ENCODE data around the gene FRMD4A. TPM values are rescaled to one million over a fixed set of nuclear protein-coding genes. Genes with fewer than 3 reads are reported as not detected.
"Not testable (repeated sequence)": the region's sequence is repeated elsewhere in the genome, so short reads cannot be mapped to it uniquely, and the experiment has no call there.

The FRMD4A gene
- total and polyA plus RNA-seq, 7 donors: 2.9 to 9.1 (median 6.2) TPM

DNA sequence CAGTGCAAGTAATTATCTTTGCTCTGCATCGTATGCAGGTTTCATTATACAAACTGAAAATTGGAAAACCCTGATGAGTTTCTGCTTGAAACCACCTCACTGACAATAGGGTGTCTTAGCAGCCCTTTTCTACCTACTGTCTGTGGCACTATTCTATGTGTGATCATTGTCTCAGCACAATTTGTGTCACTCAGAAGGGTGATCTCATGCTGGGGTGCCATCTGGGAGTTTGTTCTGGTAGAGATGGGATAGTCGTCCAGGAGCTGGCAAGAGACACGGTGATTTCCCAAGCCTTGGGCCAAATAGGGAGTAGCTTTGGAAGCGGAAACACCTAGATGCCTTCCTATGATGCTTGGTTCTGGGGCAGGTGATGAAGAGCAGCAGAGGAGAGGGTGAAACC, 186.3 kb downstream of the FRMD4A start:
- H3K4me1 ChIP-seq: no peaks in the 10 kb centered on the region
- no peak for ATAC-seq
- intact Hi-C loops (cut with DNase I): no loop called here
- no peaks in the 10 kb centered on the region for H3K36me3 ChIP-seq (ENCODE audit: insufficient read depth in 1 of 2, low read depth in 1 of 2)
- WGBS, 3 donors: 39 to 58% (median 48%) methylated on average over 4 of the region's 4 CpGs
- TF ChIP-seq, protein P1, sequence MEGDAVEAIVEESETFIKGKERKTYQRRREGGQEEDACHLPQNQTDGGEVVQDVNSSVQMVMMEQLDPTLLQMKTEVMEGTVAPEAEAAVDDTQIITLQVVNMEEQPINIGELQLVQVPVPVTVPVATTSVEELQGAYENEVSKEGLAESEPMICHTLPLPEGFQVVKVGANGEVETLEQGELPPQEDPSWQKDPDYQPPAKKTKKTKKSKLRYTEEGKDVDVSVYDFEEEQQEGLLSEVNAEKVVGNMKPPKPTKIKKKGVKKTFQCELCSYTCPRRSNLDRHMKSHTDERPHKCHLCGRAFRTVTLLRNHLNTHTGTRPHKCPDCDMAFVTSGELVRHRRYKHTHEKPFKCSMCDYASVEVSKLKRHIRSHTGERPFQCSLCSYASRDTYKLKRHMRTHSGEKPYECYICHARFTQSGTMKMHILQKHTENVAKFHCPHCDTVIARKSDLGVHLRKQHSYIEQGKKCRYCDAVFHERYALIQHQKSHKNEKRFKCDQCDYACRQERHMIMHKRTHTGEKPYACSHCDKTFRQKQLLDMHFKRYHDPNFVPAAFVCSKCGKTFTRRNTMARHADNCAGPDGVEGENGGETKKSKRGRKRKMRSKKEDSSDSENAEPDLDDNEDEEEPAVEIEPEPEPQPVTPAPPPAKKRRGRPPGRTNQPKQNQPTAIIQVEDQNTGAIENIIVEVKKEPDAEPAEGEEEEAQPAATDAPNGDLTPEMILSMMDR (IDR thresholded peaks at IDR 0.05): no peak
- H3K9me3 ChIP-seq: no peaks in the 10 kb centered on the region
- DNase-seq: no peak
- no peak overlapping the region for H3K4me3 ChIP-seq
- peaks cover 0 to 1% (median 0%) of the 10 kb centered on the region in 3 donors for H3K27me3 ChIP-seq (ENCODE audit: insufficient read depth in 3 of 3, low read length in 2 of 3)
- H3K27ac ChIP-seq: no peak overlapping the region

DNA sequence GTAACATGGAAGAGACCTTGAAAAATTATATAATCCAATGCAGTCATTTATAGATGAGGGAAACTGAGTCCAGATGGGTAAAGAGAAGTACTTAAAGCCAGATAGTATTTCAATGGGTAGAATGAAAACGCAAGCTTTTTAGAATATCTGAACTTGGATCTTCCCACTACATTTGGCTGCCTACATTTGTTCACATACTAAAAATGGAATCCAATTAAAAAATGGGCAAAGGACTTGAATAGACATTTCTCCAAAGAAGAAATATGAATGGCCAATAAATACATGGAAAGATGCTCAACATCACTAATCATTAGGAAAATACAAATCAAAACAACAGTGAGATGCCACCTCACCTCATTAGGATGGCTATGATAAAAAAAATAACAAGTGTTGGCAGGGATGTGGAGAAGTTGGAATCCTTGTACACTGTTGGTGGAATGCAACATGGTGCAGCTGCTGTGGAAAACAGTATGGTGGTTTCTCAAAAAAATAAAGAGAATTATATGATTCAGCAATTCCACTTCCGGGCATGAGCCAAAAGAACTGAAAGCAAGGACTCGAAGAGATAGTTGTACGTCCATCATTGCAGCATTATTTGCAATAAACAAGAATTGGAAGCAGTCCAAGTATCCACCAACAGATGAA, 188.0 kb downstream of the FRMD4A start:
- ATAC-seq (no peak), DNase-seq (no peak)
- Histone ChIP-seq H3K4me3 (no peak overlapping the region), H3K4me1 (no peaks in the 10 kb centered on the region), H3K27ac (no peak overlapping the region), H3K9me3 (no peaks in the 10 kb centered on the region), H3K36me3 (ENCODE audit: insufficient read depth in 1 of 2, low read depth in 1 of 2) (no peaks in the 10 kb centered on the region), H3K27me3 (ENCODE audit: insufficient read depth in 3 of 3, low read length in 2 of 3) (peaks cover 0 to 1% (median 0%) of the 10 kb centered on the region in 3 donors)
- intact Hi-C loops (cut with DNase I): no loop called here
- TF ChIP-seq, protein P1 (IDR thresholded peaks at IDR 0.05): no peak
- 51 to 73% (median 56%) methylated on average over 4 of the region's 4 CpGs for WGBS, 3 donors

DNA sequence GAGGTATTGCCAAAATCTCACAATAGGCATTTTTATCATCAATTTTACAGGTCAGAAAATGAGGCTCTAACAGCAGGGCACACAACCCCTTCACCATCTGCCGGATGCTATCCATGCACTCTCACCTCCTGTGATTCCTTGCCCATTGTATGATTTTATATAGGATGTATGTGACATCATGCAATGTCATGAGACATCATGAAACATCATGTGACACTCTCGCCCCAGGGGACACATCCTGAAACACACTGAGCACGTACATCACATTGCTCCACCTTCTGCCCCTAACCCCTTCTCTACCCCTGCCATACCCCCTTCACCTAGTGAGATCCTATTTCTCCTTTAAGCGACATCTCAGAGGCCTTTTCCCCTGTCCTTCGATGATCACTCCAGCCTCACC, 189.4 kb downstream of the FRMD4A start:
- TF ChIP-seq, protein P1 (IDR thresholded peaks at IDR 0.05): no peak
- Histone ChIP-seq H3K9me3 (no peaks in the 10 kb centered on the region), H3K27ac (no peak overlapping the region), H3K27me3 (ENCODE audit: insufficient read depth in 3 of 3, low read length in 2 of 3) (peaks cover 0 to 1% (median 0%) of the 10 kb centered on the region in 3 donors), H3K4me3 (no peak overlapping the region), H3K4me1 (no peaks in the 10 kb centered on the region), H3K36me3 (ENCODE audit: insufficient read depth in 1 of 2, low read depth in 1 of 2) (no peaks in the 10 kb centered on the region)
- WGBS, 3 donors: 87 to 94% (median 90%) methylated on average over 5 of the region's 5 CpGs
- no peak for ATAC-seq
- intact Hi-C loops (cut with DNase I): no loop called here
- DNase-seq: no peak

DNA sequence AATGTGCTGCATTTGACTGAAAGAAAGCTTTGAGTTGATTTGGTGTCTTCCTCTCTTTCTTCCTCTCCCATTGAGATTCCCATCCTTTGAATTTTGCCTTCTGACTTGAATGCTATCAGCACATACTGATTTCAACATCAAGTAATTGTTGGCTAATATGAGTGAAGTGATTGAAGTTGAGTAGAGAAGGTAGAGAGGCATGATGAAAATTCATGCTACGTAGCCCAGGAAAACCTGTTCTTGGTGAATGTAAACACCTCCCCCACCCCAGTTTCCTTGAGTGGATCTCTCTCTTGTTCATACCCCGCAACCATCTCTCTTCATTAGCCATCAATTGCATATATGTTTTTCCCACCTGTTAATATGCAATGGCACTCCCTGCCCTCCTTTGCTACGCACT, 193.3 kb downstream of the FRMD4A start:
- H3K4me3 ChIP-seq: no peak overlapping the region
- TF ChIP-seq, protein P1 (IDR thresholded peaks at IDR 0.05): no peak
- intact Hi-C loops (cut with DNase I): no loop called here
- no peak overlapping the region for H3K27ac ChIP-seq
- no peak for DNase-seq
- ATAC-seq: no peak
- H3K36me3 ChIP-seq (ENCODE audit: insufficient read depth in 1 of 2, low read depth in 1 of 2): no peaks in the 10 kb centered on the region
- no peaks in the 10 kb centered on the region for H3K9me3 ChIP-seq
- 82 to 97% (median 84%) methylated on average over 3 of the region's 3 CpGs for WGBS, 3 donors
- H3K4me1 ChIP-seq: no peaks in the 10 kb centered on the region
- no peaks in the 10 kb centered on the region for H3K27me3 ChIP-seq (ENCODE audit: insufficient read depth in 3 of 3, low read length in 2 of 3)

DNA sequence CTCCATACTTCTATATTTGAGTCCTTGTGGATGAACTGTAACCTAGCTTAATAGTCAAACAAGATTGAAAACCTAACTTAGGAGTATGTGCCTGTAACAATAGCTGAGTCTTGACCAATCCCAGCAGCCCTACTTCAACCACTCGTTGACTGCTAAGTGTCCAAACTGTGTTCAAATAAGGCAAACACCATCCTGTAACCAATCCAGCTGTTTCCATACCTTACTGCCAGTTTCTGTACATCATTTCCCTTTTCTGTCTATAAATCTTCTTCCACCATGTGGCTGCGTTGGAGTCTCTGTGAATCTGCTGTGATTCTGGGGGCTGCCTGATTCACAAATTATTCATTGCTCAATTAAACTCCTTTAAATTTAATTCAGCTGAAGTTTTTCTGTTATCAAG, 195.5 kb downstream of the FRMD4A start:
- H3K27me3 ChIP-seq (ENCODE audit: insufficient read depth in 3 of 3, low read length in 2 of 3); H3K4me1 ChIP-seq; intact Hi-C loops (cut with DNase I); H3K4me3 ChIP-seq; H3K36me3 ChIP-seq (ENCODE audit: insufficient read depth in 1 of 2, low read depth in 1 of 2); ATAC-seq; H3K9me3 ChIP-seq; H3K27ac ChIP-seq; DNase-seq: not testable (repeated sequence)
- 48 to 65% (median 53%) methylated on average over 2 of the region's 2 CpGs for WGBS, 3 donors

Data from psoas muscle (tissue), 8 donors.